ENCODE data around the gene PFDN2.

Gene PFDN2

DNA sequence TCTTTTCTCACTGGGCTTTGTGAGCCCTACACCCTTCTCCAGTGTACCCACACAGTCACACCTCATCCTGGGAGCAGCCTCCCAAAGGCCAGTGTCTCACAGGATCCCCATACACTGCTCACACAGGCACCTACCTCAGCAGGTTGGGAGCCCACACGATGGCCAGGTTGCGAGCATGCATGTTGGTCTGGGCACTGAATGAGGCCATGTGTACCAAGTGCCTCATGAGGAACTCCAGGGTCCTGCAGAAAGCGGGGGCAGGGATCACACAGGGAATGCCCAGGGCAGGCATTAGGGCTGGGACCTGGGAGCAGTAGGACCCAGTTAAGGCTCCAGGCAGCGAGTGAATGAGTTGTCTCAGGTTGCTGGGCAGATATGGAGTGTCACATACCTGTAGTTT lies 63.6 kb downstream of the PFDN2 start:
- TF ChIP-seq ZFX (IDR thresholded peaks at IDR 0.05), result no peak
- TF ChIP-seq, protein P1, sequence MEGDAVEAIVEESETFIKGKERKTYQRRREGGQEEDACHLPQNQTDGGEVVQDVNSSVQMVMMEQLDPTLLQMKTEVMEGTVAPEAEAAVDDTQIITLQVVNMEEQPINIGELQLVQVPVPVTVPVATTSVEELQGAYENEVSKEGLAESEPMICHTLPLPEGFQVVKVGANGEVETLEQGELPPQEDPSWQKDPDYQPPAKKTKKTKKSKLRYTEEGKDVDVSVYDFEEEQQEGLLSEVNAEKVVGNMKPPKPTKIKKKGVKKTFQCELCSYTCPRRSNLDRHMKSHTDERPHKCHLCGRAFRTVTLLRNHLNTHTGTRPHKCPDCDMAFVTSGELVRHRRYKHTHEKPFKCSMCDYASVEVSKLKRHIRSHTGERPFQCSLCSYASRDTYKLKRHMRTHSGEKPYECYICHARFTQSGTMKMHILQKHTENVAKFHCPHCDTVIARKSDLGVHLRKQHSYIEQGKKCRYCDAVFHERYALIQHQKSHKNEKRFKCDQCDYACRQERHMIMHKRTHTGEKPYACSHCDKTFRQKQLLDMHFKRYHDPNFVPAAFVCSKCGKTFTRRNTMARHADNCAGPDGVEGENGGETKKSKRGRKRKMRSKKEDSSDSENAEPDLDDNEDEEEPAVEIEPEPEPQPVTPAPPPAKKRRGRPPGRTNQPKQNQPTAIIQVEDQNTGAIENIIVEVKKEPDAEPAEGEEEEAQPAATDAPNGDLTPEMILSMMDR (conservative IDR thresholded peaks at IDR 0.05), result no peak
- no peak overlapping the region for H3K27ac ChIP-seq

- no peak overlapping the region for H3K27ac ChIP-seq
- no peak for TF ChIP-seq ZFX (IDR thresholded peaks at IDR 0.05)
- TF ChIP-seq, protein P1 (conservative IDR thresholded peaks at IDR 0.05), result no peak
Measured at GRCh38 chr1:161052899-161053298, 64.9 kb downstream of the PFDN2 start.

DNA sequence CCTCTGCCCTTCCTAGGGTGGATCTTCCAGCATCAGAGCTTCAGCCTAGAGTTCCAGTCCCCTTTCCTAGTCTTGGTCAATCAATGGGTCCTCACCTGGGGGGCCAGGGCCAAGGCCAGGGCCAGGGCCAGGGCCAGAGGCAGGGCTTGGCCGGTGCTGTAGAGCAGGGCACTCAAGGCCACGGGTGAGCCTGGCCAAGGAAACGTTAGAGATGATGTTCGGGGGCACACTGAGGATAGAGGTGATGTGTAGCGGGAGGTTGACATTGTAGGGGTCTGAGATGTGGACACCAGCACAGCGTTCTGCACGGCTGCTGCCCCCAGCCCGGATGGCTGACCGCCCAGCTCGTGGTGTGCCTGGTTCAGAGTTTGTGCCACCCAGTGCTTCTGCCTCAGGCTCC lies 66.6 kb downstream of the PFDN2 start:
- H3K27ac ChIP-seq, result no peak overlapping the region
- TF ChIP-seq ZFX (IDR thresholded peaks at IDR 0.05), result no peak
- TF ChIP-seq, protein P1 (conservative IDR thresholded peaks at IDR 0.05), result no peak

Measured in C4-2B (cell line).